GM21390 (cell line): Measurements from ENCODE around the gene TNS4.
"Not testable (repeated sequence)": the region's sequence is repeated elsewhere in the genome, so short reads cannot be mapped to it uniquely, and the experiment has no call there.

ENCODE experiments used
- ATAC-seq: cut with Tn5 transposase; IDR thresholded peaks from one replicate; pipeline ENCODE4 v1.9.1; 2021; ENCODE audit not compliant: unreplicated experiment

TNS4 gene, protein sequence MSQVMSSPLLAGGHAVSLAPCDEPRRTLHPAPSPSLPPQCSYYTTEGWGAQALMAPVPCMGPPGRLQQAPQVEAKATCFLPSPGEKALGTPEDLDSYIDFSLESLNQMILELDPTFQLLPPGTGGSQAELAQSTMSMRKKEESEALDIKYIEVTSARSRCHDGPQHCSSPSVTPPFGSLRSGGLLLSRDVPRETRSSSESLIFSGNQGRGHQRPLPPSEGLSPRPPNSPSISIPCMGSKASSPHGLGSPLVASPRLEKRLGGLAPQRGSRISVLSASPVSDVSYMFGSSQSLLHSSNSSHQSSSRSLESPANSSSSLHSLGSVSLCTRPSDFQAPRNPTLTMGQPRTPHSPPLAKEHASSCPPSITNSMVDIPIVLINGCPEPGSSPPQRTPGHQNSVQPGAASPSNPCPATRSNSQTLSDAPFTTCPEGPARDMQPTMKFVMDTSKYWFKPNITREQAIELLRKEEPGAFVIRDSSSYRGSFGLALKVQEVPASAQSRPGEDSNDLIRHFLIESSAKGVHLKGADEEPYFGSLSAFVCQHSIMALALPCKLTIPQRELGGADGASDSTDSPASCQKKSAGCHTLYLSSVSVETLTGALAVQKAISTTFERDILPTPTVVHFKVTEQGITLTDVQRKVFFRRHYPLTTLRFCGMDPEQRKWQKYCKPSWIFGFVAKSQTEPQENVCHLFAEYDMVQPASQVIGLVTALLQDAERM

DNA sequence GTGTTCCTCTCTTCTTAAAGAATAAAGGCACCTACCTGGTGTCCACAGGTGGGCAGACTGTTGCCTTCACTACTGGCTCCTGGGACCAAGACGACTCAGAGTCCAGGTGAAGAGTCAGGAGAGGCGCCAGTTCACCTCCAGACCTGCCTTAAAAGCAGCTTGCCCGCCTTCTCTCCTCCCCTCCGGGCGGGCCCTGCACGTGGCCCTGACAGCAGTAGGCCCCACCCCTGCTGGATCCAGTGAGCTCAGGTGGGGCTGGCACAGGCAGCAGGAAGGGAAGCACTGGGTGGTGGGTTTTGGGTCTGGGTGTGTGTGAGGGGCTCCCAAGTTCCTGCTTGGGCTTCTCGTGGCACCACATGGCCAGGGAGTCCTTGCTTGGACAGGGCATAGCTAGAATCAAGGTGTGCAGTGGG lies at the start of gene TNS4:
TSS of gene TNS4 (minus strand) at position 125 of the 413 bp plus-strand sequence. CDS start 5,198 bp downstream, outside the sequence.
- no peak for ATAC-seq

DNA sequence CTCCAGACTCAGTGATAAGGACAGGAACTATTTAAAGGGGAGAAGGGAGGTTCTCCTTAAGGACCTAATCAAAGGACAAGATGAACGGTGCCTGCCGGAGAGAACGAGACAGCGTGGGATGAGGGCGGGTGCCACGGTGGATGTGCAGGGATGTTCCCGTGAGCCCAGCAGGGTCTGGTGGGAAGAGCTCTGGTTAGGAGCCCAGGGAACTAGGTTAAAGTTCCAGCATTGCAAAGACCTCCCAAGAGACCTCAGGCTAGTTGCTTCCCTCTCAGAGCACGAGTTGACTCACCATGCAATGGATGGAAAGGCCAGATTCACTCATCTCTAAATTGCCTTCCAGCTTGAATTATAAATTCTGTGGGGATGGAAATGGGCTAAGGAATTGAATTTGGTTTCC lies 49.2 kb upstream of the TNS4 start:
- no peak for ATAC-seq

DNA sequence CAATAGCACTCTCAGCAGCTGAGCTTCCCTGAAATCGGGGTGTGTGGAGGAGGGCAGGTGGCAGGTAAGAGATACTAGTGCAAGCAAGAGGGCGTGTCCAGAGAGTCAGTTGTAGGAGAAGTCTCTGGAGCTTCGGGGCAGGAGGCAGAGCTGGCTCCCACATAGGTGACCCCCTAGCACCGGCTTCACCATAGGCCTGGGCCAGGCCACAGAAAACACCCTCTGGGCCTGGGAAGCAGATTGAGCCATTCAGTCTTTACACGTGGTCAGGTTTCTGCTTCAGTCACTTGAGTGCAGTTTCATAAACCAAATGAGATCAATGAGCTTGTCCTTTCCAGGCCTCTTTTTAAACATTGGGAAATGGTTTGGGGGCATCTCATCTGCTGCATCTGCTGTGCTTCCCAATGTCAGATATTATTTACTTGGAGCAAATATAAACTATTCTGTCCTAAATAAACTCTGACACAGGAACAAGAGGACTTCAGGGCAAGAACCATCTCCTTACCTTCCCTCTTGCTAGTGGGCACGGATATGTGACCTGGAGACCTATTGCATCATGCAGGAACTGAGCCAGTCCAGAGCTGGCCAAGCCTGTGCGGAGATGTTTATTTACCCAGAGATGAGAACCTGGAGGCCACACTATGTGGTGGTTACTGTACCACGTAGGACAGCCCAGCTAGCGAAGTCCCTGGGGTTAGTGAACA lies 47.7 kb upstream of the TNS4 start:
- ATAC-seq: no peak

DNA sequence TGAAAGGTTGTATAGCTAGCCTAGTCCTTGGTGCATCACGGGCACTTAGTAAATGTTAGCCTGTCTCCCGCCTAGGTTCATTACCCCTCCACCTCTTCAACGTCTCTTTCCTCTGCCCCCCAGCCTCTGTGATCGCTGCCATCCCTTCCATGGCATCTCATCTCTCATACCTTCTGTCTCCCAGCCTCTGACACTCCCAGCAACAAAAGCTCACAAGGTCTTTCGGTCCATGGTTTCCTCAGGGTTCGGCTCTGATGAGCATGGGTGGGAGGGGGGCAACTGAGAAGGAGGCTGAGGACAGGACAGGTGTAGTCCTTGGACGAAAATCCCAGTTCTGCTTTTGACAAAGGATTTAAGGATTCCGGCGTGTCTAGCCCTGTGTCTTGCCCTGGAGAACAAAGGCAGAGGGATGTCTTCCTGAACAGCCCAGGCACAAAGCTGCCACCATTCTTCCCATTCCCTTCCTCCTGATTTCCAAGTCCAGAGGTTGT lies 47.1 kb upstream of the TNS4 start:
- ATAC-seq: no peak

DNA sequence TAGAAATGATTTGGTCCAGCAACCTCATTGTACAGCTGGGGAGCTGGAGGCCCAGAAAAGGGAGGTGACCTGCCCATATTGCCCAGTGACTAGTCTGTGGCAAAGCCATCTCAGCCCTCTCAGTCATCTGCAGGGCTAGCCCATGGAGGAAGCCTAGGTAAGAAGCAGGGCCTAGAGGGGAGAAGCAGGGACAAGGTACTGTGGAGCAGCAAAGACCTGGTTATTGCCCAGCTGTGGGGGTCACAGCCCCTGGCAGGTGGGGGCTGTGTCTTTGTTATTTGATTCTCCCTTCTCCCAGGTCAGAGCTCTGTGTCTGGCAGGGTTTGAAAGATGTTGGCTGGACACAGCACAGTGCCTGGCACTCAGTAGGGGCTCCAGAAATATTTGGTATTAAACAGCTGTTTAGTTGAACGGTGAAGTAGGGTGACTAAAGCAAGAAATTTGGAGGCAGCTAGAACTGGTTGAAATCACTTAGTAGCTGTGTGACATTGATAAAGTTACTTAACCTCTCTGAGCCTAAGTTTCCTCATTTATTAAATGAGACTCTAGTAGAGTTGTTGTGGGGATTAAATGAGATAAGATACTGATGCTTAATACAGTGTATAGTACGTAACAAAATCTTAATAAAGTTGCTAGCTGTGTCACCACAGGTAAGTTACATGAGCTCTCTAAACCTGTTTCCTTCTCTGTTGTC lies 46.5 kb upstream of the TNS4 start:
- no peak for ATAC-seq

DNA sequence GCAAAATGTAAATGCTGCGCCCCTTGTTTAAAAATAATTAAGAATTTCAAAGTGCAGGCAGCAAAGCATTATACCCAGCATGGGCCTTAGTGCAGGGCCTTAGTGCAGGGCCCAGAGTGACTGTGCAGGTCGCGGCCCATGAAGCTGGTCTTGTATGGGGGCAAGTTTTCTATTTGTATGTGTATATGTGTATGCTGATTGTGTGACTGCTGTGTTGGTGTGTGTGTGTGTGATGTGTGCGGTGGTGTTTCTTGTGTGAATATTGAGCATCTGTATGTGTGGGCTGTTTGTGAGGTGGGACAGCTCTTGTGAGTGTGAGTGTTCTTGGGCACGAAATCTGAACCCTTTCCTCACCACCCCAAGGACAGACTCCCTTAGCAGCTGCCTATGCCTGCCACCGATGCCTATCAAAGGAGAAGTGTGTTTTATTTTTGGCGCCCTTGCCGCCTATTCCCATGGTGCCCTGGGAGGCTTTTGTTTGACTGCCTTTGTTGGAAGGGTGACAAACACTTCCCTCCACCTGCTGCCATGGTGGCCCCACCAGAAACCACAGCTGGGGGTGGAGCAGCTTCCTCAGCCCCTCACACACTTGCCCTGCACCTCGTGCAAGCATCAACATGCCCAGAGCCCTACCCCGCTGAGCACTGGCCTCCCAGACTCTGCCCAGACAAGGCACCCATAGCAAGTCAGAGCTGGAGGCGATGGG lies 45.8 kb upstream of the TNS4 start:
- ATAC-seq: no peak

DNA sequence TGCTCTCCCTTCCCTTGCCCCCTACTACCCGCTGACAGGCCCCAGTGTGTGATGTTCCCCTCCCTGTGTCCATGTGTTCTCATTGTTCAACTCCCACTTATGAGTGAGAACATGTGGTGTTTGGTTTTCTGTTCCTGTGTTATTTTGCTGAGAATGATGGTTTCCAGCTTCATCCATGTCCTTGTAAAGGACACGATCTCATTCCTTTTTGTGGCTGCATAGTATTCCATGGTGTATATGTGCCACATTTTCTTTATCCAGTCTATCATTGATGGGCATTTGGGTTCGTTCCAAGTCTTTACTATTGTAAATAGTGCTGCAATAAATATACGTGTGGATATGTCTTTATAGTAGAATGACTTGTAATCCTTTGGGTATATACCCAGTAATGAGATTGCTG lies 45.1 kb upstream of the TNS4 start:
- ATAC-seq: not testable (repeated sequence)

DNA sequence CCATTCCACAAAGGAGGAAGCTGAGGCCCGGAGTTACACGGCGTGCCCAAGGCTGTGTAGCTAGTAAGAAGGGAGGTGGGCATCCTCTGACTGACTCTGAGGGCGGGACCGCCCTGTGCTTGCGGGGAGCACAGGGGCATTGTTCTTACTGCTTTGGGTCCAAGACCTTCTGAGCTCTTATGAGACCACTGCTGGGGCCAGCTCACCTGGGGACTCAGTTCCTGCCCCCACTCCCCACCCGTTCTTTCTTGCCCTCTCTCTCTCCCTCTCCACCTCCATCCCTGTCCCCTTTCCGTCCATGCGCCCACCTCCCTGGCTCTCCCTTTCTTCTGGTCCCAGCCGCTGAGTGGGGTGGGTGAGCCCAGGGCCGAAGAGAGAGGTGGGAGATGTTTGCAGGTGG lies 44.2 kb upstream of the TNS4 start:
- ATAC-seq: no peak

DNA sequence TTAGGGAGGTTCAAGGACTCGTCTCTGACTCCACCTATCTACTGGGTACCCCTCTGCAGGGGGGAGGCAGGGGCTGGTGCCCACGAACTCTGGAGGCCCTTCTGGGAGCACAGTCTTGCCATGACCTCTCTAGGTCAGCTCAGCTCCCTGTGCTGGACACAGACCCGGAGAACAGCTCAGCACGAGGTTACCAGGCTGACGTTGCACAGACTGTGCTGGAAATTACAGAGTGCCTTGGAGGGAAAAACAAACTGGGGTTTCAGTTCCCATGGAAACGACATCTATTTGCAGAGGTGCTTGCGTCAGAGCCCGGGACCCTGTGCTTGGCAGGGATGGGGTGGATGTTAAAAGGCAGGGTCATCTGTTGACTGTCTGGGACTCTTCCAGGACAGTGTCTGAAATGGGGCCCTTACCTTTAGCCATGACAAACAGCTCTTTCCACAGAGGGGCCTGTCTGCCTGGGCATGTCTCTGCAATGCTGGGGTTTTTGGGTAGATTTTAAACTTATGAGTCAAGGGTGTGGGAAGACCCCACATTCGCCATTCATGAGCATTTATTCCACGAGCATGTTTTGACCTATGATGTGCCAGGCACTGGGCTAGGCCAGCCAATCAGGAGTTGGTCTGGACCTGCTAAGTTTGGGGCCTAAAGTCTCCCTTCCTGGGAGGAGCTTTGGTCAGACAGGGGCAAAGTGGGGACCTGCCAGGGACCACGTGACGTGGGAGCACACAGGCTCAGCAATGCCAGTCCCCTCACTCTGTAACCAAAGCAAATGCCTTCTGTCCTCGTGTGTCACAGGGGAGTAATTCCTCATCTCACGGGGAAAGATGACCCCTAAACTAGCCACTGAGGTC lies 41.4 kb upstream of the TNS4 start:
- ATAC-seq: no peak

DNA sequence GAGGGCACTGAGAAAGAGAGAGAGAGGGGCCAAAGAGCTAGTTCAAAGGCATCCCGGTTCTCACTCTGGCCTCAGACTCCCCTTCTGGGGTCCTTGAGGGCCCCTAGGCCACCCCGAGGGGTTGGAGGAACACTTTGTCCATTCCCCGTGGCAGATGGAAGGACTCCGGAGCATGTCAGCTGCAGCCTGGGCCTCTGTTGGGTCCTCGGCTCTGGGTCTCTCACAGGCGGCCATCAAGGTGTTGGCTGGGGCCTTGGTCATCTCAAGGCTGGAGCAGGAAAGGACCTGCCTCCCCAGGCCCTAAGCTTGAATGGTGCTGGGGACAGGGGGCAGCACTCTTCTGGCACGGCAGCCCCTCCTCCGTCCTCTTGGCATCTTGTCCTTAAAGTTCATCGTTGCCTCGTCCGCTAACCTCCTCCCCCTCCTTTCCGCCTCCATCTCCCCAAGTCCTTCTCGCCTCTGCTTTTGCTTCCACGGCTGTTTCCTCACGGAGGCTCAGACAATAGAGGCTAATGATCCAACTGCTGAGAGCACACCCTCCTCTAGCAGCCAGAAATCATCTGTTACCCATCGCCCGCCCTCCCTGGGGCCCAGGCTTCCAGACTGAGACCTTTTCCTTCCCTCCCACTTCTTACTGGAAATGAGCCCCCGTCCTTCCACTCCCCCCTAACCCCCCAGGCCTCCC lies 40.6 kb upstream of the TNS4 start:
- ATAC-seq: no peak

DNA sequence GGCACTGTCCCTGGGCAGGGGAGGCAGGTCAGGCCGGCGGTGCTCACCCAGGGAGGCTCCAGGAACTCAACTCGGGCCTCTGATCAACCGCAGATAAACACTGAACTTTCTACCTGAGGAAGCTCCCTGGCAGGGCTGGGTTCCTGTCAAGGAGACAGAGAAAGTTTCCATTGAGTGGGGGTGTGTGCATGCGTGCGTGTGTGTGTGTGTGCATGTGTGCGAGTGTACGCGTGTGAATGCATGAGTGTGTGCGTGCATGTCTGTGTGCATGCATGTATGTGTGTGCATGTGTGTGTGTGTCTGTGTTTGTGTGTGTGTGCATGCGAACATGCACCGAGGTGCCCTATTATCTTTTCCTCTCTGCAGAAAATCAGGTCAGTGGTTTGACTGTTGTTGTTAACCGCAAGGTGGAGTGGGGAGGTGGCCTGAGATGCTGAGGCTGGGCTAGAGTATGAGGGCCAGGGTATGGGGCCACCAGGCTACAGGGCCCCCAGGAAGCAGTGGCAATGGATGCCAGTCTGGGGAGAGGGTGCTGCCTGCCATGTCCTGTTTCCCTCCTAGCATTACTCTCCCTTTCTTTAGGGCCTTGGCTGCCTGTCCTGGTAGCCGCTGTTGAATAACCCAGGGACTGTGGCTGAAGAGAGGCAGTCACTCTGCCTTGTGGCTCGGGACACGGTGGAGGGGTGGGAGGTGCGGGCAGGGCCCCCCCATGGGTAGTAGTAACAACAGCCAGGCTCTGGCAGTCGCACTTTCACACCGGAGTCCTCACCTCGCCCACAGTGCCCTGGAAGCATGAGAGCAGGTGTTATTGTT lies 39.8 kb upstream of the TNS4 start:
- no peak for ATAC-seq

DNA sequence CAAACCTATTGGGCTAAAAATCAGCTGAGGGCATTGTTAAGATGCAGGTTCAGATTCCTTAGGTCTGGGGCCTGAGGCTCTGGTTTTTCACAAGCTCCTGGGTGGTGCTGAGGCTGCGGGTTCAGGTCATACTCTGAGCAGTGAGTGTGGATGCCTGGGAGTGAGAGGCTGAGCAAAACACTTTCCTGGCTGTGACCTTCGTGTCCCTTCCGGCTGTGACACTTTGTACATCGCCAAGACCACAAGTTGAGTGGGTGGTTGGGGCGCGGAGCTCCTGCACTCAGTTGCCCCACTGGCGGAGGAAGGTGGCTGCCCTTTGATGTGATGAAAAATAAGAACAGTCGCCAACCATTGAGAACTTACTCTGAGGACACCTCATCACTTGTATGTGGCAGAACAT lies 39.0 kb upstream of the TNS4 start:
- ATAC-seq: no peak

DNA sequence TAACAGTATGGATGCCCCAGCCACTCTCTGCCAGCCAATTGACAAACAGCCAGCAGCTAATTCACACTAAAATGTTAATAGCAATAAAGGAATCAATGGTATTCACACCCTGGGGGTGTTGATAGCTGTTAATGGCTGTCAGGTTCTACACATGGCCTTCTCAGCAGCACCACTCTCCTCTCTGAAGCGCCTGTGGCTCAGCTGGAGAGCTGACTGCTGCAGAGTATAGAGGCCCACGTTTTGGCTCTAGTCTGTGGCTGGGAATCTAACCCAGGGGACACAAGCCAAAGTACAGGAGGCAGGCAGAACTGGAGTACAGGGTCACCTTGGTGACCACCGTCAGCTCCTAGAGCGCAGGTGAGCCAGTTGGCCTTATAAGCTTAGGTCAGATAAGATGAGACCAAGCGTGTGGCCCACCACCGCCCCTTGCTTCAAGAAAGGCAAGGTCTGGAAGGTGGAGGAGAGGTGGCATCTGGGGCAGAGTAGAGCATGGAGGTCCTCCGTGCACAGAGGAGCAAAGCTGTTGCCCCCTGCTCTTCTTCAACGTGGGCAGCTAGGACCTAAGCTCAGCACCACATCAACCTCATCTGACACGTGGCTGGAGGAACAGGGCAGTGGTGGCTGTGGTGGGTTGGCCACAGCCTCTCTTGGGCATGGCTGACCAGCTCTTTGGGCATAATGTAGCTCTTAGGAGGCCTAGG lies 38.4 kb upstream of the TNS4 start:
- ATAC-seq: no peak

DNA sequence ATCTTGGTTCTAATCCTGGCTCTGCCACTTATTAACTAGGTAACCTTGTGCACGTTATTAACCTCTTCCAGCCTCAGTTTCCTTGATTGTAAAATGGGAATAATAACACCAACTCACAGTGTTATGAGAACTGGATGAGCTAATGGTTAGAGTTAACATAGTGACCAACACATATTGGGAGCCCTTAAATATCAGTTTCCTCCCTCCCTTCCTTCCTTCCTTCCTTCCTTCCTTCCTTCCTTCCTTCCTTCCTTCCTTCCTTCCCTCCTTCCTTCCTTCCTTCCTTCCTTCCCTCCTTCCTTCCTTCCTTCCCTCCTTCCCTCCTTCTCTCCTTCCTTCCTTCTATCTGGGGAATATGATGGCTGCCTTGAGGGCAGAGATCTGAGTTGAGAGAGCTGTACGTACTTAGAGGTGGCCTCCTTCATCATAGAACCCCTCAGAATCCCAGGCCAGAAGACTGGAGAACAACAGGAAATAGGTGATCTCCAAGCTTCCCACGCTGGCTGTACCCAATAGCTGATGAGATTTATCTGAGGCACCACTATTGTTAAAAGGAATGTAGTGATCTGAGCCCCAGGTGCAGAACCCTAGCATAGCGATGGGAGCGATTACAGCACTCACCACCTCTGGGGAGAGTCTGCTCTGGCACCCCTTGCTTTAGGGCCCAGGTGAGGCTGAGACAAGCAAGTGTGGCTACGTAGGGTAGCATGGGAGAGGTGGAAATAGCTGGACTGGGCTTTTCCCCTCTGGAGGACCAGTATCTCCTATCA lies 37.7 kb upstream of the TNS4 start:
- ATAC-seq: no peak

DNA sequence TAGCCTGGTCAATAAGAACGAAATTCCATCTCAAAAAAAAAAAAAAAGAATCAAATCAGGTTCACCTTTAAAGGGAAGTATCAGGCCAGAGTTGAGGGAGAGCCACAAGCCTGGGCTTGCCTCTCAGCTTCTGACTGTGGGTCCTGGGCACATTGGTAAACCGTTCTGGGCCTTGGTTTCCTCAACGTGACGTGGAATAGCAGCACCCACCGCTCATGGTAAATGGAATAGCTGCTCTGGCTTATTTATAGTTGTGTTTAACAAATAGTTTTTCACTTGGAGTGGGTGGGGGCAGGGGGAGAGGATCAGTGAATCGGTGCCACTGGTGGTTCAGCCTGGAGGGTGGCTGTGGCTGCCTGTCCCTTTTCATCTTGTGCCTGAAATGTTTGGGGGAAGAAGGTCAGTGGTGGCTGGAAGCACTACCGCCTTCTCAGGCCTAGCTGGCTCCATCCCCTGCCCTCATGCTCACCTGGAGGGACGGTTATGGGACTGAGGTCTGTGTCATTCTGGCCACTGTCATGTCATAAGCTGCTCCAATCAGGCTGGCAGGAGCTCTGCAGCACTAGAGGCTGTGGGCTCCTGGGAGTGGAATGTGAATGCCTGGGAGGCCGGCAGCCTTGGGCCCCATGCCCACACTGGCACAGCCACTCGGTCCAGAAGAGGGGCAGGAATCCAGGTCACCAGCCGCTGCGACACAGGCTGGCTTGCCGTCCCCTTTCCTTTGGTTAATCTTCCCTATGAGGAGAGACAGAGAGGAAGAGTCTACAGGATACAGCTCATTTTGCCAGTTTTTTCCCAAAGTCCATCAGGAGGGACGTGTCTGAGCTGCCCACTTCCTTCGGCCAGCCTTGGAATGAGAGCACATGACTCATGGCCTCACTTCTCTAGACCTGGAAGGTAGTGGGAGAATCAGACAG lies 36.9 kb upstream of the TNS4 start:
- ATAC-seq: no peak
